Renal cortical epithelial cell (primary cell): ENCODE results near the gene LRRC31. TPM values are rescaled to one million over a fixed set of nuclear protein-coding genes. Genes with fewer than 3 reads are reported as not detected.

Source experiments
- DNase-seq: peaks from one replicate; pipeline ENCODE4 v3.0.0-alpha.2; 2011; ENCODE audit warnings: low read depth
- total RNA-seq: library from RNA; depleted of rRNA; stranded (reverse); fragments of >200 nt; gene quantifications from 2 replicates; pipeline ENCODE4 v1.2.3, GENCODE V29; 2014

The LRRC31 gene
- total RNA-seq, result 1.2 and 1.8 TPM in 2 replicates

GRCh38 chr3:169869484-169870220, at the start of gene LRRC31:
TSS of gene LRRC31 (minus strand) at chr3:169869935. CDS start at chr3:169869807, 128 bp downstream.
- DNase-seq, result peak; percentile 98

GRCh38 chr3:169914321-169914720, 44.6 kb upstream of the LRRC31 start:
- DNase-seq, result peak; percentile 77

- no peak for DNase-seq
These were observed 43.6 kb upstream of the LRRC31 start for GRCh38 chr3:169913323-169913722.

DNA sequence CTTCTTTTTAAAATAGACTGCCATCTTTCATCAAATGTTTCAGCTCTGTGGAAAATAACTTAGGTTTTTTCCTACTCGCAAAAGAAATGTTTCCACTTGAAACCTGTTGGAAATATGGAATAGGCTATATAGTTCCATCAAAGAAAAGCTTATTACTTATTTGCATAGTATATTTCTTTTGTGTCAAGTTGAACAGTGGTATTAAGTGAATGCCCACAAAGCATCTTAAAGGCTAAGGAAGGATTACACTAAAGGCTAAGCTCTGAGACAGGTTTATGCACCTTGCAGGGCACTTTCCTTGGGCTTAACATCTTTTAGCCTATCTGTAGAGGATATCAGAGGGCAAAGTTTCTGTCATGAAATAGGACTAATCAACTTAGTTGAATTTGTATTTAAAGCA, 41.5 kb upstream of the LRRC31 start, which contains the start of gene SAMD7:
Gene SAMD7 (plus strand): TSS at position 301 of the 400 bp plus-strand sequence. CDS start 7,927 bp downstream, outside the sequence.
- no peak for DNase-seq

GRCh38 chr3:169907944-169908343, 38.2 kb upstream of the LRRC31 start:
- no peak for DNase-seq

DNA sequence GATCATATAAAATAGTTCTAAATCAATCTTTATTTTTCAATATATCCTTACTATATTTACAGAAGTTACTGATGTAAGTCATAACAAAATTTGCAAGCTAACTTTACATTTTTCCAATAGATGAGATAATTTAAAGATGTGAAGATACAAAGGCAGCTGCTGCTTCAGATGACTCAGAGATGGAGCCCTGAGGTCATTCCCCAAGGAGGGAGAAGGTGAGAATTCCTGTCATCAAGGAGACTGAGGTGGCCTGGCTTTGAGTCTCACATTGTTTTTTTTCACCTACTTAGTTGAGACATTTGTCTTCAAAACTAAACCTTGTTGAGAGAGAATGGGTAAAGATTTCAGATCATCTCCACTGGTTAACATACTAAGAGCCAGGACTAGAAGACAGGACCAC, 37.7 kb upstream of the LRRC31 start:
- DNase-seq, result no peak

DNA sequence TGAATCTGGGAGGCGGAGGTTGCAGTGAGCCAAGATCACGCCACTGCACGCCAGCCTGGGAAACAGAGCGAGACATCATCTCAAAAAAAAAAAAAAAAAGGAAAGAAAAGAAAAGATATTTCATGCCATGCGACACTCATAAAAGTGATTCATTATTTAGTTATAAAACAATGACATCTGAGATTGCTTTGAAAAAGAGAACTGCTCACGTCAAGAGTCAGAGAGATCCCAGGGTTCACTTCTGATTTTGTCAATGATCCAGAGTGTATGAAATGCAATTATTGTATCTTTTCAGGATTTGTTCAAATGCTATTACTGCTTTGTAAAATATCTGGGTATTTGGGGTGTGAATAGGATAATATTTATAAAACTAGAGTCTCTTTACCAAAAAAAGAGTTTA, 35.7 kb upstream of the LRRC31 start:
- no peak for DNase-seq

GRCh38 chr3:169901453-169901852, 31.7 kb upstream of the LRRC31 start:
- DNase-seq, result no peak

GRCh38 chr3:169897284-169897683, 27.5 kb upstream of the LRRC31 start:
- DNase-seq, result no peak

- no peak for DNase-seq
These were observed 25.3 kb upstream of the LRRC31 start for GRCh38 chr3:169895072-169895471.

DNA sequence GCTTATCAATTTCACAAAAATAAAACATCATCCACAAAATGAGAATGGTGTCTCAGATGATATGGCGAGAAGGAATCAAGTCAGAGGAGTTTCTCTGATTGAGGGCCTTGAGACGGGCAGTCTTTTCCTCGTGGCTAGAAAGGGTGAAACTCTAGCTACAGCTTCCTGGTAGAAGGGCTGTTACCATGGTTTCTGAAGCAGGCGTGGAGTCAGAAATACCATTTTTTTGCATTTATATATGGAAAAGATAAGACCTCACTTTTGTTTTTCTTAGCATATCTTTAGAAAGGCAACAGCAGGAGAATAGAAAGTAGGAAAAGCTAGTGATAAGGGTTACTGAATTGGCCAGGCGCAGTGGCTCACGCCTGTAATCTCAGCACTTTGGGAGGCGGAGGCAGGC, 24.4 kb upstream of the LRRC31 start:
- DNase-seq, result no peak

- DNase-seq, result no peak
These were observed 22.2 kb upstream of the LRRC31 start for GRCh38 chr3:169891886-169892285.

GRCh38 chr3:169886671-169887070, 16.9 kb upstream of the LRRC31 start:
- peak; percentile 84 for DNase-seq

- no peak for DNase-seq
These were observed 11.0 kb upstream of the LRRC31 start for GRCh38 chr3:169880576-169881250.

DNA sequence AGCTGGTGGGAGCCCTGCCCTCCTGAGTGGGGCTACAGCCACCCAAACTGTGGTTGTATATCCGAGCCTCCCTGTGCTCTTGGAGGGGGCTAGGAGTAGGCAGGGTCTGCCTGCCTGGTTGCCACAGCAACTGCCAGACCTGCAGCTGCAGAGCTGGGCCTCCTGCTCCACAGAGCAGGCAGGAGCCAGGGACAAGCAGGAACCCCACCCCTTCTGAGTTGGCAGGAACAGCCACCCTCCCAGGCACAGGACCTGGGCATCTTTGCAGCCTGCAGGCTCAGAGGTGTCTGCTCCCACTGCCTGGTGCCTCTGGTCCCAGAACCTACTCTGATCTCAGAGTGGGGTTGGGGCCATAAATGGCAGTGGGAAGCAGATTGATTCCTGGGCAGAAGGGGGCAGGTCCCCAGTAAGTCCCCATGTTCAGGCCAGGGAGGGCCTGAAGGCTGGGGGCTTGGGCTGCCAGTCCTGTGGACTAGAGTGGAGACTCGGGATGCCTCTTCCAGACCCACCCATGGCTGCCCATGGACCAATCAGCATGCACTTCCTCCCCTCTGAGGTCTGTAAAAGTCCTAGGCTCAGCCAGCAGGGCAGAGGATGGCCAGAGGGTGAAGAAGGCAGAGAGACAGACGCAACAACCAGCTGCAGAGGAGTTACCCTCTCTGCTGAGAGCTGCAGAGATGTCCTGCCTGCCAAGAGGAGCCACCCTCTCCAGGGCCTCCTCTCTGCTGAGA, 10.3 kb upstream of the LRRC31 start:
- no peak for DNase-seq

GRCh38 chr3:169879013-169879557, 9.3 kb upstream of the LRRC31 start:
- peak; percentile 17 for DNase-seq

GRCh38 chr3:169871129-169871886, 1.6 kb upstream of the LRRC31 start:
- peak; percentile 39 for DNase-seq

DNA sequence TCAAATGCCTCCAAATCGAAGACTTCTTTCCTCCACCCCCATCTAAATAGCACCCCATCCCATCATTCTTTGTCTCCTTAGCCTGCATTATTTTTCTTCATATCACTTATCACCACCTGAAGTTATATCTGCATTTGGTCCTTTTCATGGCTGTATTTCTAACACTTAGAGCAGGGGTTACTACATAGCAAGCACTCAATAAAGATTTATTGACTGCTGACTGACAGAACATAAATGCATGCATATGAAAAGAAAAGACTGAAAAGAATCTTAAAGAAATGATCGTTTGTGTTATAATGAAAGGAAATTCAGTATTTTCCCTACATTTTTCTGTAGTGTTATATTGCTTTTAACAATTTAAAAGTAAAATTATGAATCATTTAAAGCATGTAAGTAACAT, 1.4 kb downstream of the LRRC31 start:
- no peak for DNase-seq

DNA sequence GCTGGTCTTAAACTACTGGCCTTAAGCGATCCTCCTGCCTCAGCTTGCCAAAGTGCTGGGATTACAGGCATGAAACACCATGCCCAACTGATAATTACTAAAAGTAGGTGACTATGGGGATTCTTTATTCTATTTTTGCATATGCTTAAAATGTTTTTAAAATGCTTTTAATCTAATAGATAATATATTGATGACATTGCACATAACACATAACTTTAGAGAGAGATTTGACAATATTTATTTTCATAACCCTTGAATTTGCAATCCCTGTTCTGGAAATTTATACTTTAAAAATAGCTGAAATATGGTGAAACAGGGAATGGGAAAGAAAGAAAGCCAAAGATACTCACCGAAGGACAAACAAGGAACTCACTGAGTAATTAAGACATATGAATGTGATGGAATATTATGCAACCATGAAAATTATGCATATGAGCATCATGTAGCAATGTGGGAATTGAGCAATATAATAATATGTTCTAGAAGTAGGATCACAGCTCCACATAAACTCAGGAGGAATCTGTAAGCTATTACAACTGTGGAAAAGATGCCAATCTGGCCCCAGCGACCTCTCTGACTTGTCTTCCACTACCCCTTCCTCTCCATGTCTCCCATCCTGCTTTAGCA, 2.0 kb downstream of the LRRC31 start:
- no peak for DNase-seq

GRCh38 chr3:169865176-169865767, 4.5 kb downstream of the LRRC31 start:
- DNase-seq, result no peak

DNA sequence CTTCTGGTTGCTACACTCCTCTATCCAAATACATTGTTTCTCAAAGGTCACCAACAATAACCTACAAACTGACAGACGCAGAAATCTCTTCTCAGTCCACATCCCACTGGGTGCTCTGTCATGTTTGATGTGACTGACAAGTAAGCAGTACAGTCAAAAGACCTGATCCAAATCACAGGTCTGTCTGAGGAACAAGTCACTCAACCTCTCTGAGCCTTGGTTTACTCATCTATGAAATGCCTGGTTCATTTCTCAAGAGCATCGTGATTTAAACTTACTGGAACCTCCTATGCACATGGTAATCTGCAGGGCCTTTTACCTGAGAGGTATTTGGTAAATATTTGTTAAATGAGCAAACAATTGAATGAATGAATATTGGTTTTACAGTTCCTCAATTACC, 5.5 kb downstream of the LRRC31 start:
- no peak for DNase-seq
